ENCODE measurements around the gene PARP15. TPM values are rescaled to one million over a fixed set of nuclear protein-coding genes. Genes with fewer than 3 reads are reported as not detected.

Gene PARP15
- total RNA-seq, 1 experiment from 2014 or later = 0.07 TPM

DNA sequence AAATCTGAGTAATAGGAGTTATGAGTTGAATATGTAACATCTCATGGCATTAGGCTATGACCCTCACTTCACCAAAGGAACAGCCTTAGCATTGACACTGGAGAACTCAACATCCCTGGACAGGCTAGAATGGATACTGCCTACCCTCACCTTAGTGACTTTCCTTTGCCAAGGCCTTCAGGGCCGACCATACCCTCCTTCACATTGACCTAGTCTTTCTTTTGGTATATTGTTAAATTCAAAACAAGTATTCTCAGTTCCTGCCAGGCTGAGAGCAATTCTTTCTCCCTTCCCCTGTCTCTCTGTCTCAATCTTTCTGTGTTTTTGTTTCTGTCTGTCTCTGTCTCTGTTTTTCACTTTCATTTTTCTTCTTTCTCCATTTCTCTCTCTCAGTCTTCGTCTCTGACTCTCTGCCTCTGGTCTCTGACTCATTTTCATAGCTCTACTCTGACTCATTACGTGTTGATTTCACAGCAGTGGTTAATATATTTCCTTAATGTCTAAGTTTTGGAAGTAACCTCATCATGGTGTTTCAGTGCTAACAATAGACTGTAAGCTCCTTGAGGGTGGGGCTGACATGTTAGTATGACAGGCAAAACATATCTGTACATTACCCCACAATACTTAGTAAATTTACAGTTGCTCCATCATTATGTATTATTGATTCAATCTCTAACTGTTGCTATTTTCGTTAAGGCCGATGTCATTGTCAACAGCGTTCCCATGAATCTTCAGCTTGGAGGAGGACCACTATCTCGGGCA, 32.5 kb downstream of the PARP15 start:
- Histone ChIP-seq H3K27me3 (replicated peaks; ENCODE audit: control insufficient read depth, insufficient read depth, low read length) (no peaks in the 10 kb centered on the region), H3K4me1 (no peaks in the 10 kb centered on the region), H3K4me3 (ENCODE audit: low read depth, low read length) (no peak overlapping the region), H3K36me3 (ENCODE audit: control insufficient read depth, insufficient read depth, low read length) (no peaks in the 10 kb centered on the region), H3K9me3 (no peaks in the 10 kb centered on the region)
- CTCF ChIA-PET = no interaction called here
- Mint-ChIP-seq H3K27ac (ENCODE audit: unreplicated experiment) (no peak overlapping the region), H3K4me1 (ENCODE audit: low read depth, unreplicated experiment) (no peaks in the 10 kb centered on the region), H3K27me3 (ENCODE audit: insufficient read depth, unreplicated experiment) (no peaks in the 10 kb centered on the region), H3K36me3 (ENCODE audit: insufficient read depth, unreplicated experiment) (no peaks in the 10 kb centered on the region), H3K9me3 (ENCODE audit: unreplicated experiment) (no peaks in the 10 kb centered on the region), H3K4me3 (ENCODE audit: unreplicated experiment) (no peak overlapping the region)
- no peak for DNase-seq
- BruUV-seq (replicated peaks) = no TSS peak
- intact Hi-C loops (cut with micrococcal nuclease; ENCODE audit: unreplicated experiment) = no loop called here
- TF ChIP-seq, protein P1, sequence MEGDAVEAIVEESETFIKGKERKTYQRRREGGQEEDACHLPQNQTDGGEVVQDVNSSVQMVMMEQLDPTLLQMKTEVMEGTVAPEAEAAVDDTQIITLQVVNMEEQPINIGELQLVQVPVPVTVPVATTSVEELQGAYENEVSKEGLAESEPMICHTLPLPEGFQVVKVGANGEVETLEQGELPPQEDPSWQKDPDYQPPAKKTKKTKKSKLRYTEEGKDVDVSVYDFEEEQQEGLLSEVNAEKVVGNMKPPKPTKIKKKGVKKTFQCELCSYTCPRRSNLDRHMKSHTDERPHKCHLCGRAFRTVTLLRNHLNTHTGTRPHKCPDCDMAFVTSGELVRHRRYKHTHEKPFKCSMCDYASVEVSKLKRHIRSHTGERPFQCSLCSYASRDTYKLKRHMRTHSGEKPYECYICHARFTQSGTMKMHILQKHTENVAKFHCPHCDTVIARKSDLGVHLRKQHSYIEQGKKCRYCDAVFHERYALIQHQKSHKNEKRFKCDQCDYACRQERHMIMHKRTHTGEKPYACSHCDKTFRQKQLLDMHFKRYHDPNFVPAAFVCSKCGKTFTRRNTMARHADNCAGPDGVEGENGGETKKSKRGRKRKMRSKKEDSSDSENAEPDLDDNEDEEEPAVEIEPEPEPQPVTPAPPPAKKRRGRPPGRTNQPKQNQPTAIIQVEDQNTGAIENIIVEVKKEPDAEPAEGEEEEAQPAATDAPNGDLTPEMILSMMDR (IDR thresholded peaks at IDR 0.05; ENCODE audit: insufficient read depth in 1 of 2, low read depth in 1 of 2, low read length in 1 of 2, severe bottlenecking in 1 of 2, unreplicated experiment in 1 of 2) = no peak
- POLR2A ChIA-PET = no interaction called here

GRCh38 chr3:122612696-122613095, 35.2 kb downstream of the PARP15 start:
- Histone ChIP-seq H3K27me3 (replicated peaks; ENCODE audit: control insufficient read depth, insufficient read depth, low read length) (no peaks in the 10 kb centered on the region), H3K4me1 (no peaks in the 10 kb centered on the region), H3K9me3 (no peaks in the 10 kb centered on the region), H3K36me3 (ENCODE audit: control insufficient read depth, insufficient read depth, low read length) (no peaks in the 10 kb centered on the region), H3K4me3 (ENCODE audit: low read depth, low read length) (no peak overlapping the region)
- H3K4me1 Mint-ChIP-seq (ENCODE audit: low read depth, unreplicated experiment) = no peaks in the 10 kb centered on the region
- ChIA-PET POLR2A (no interaction called here), CTCF (no interaction called here)
- H3K9me3 Mint-ChIP-seq (ENCODE audit: unreplicated experiment) = no peaks in the 10 kb centered on the region
- no peak overlapping the region for H3K4me3 Mint-ChIP-seq (ENCODE audit: unreplicated experiment)
- DNase-seq = no peak
- no peaks in the 10 kb centered on the region for H3K27me3 Mint-ChIP-seq (ENCODE audit: insufficient read depth, unreplicated experiment)
- intact Hi-C loops (cut with micrococcal nuclease; ENCODE audit: unreplicated experiment) = no loop called here
- no TSS peak for BruUV-seq (replicated peaks)
- no peaks in the 10 kb centered on the region for H3K36me3 Mint-ChIP-seq (ENCODE audit: insufficient read depth, unreplicated experiment)
- no peak overlapping the region for H3K27ac Mint-ChIP-seq (ENCODE audit: unreplicated experiment)
- TF ChIP-seq, protein P1 (IDR thresholded peaks at IDR 0.05; ENCODE audit: insufficient read depth in 1 of 2, low read depth in 1 of 2, low read length in 1 of 2, severe bottlenecking in 1 of 2, unreplicated experiment in 1 of 2) = no peak

DNA sequence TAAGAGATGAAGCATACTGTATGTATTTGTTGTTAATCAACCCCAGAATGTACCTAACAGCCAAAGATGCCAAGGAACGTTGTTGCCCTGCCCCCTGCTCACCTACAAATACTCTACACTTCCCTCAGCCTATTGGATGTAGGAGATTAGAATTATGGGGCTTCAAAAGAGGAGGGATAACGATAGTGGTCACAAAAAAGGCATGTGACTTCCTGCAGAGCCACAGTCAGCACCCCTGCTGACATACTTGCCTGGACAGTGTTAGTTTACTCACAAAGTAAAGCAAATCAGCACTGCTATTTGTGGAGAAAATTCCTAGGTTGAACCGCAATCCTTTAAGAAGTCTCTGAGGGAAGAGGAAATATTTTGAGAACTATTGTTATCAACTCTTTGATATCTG, 37.9 kb downstream of the PARP15 start:
- BruUV-seq (replicated peaks) = no TSS peak
- ChIA-PET POLR2A (no interaction called here), CTCF (no interaction called here)
- Mint-ChIP-seq H3K9me3 (ENCODE audit: unreplicated experiment) (no peaks in the 10 kb centered on the region), H3K27me3 (ENCODE audit: insufficient read depth, unreplicated experiment) (no peaks in the 10 kb centered on the region), H3K36me3 (ENCODE audit: insufficient read depth, unreplicated experiment) (no peaks in the 10 kb centered on the region), H3K4me3 (ENCODE audit: unreplicated experiment) (no peak overlapping the region), H3K27ac (ENCODE audit: unreplicated experiment) (no peak overlapping the region), H3K4me1 (ENCODE audit: low read depth, unreplicated experiment) (no peaks in the 10 kb centered on the region)
- Histone ChIP-seq H3K27me3 (replicated peaks; ENCODE audit: control insufficient read depth, insufficient read depth, low read length) (no peaks in the 10 kb centered on the region), H3K36me3 (ENCODE audit: control insufficient read depth, insufficient read depth, low read length) (no peaks in the 10 kb centered on the region), H3K4me1 (no peaks in the 10 kb centered on the region), H3K9me3 (no peaks in the 10 kb centered on the region), H3K4me3 (ENCODE audit: low read depth, low read length) (no peak overlapping the region)
- no peak for DNase-seq
- TF ChIP-seq, protein P1 (IDR thresholded peaks at IDR 0.05; ENCODE audit: insufficient read depth in 1 of 2, low read depth in 1 of 2, low read length in 1 of 2, severe bottlenecking in 1 of 2, unreplicated experiment in 1 of 2) = no peak
- intact Hi-C loops (cut with micrococcal nuclease; ENCODE audit: unreplicated experiment) = no loop called here
